MCF 10A (cell line): Measurements from ENCODE around the gene SSH2. TPM values are rescaled to one million over a fixed set of nuclear protein-coding genes. Genes with fewer than 3 reads are reported as not detected.

Source experiments
- BruUV-seq: library from RNA; stranded (reverse); fragments of 400-500 nt; replicated peaks from 2 replicates; lab custom pipeline; 2021; lab: Mats Ljungman, UMichigan
- CTCF ChIA-PET: fragments of 300-600 bp; sonication (Branson Sonifier 250); formaldehyde crosslinking; extraction: SDS; loops from one replicate; lab custom pipeline; 2021; ENCODE audit warnings: antibody characterized with exemption, inconsistent platforms; lab: Yijun Ruan, JAX
- POLR2A ChIA-PET: fragments of 300-600, 350-650 bp; sonication (Branson Sonifier 250); formaldehyde crosslinking; extraction: SDS; loops from one replicate; lab custom pipeline; 2020; ENCODE audit warnings: antibody characterized with exemption, inconsistent platforms; lab: Yijun Ruan, JAX
- DNase-seq: peaks from one replicate; pipeline ENCODE4 v3.0.0-alpha.2; 2018; ENCODE audit not compliant: unreplicated experiment
- H3K27ac Mint-ChIP-seq: one replicate; pipeline ENCODE4 v1.8.0; 2022; ENCODE audit warnings: mild to moderate bottlenecking, low read depth, mixed read lengths; ENCODE audit not compliant: unreplicated experiment
- H3K27me3 Mint-ChIP-seq: one replicate; pipeline ENCODE4 v1.8.0; 2022; ENCODE audit warnings: mixed read lengths; ENCODE audit not compliant: insufficient read depth, unreplicated experiment
- H3K36me3 Mint-ChIP-seq: one replicate; pipeline ENCODE4 v1.8.0; 2022; ENCODE audit warnings: mild to moderate bottlenecking, moderate library complexity, mixed read lengths; ENCODE audit not compliant: insufficient read depth, unreplicated experiment
- H3K4me1 Mint-ChIP-seq: one replicate; pipeline ENCODE4 v1.8.0; 2022; ENCODE audit warnings: mixed read lengths; ENCODE audit not compliant: insufficient read depth, unreplicated experiment
- H3K4me3 Mint-ChIP-seq: one replicate; pipeline ENCODE4 v1.8.0; 2022; ENCODE audit warnings: mild to moderate bottlenecking, moderate library complexity, mixed read lengths; ENCODE audit not compliant: unreplicated experiment
- H3K9me3 Mint-ChIP-seq: one replicate; pipeline ENCODE4 v1.8.0; 2022; ENCODE audit warnings: mixed read lengths; ENCODE audit not compliant: unreplicated experiment
- CTCF ChIP-seq: fragments of 200-600 bp; IDR thresholded peaks from one replicate; pipeline ENCODE4 v1.8.0; 2022; ENCODE audit warnings: antibody characterized with exemption, mild to moderate bottlenecking; ENCODE audit not compliant: unreplicated experiment
- intact Hi-C: fragments of 100-400 bp; cut with micrococcal nuclease; formaldehyde crosslinking; loops from 2 replicates; pipeline ENCODE4 v1.14.1; 2022
- total RNA-seq: library from RNA; stranded (reverse); gene quantifications from 2 replicates; pipeline ENCODE4 v1.2.3, GENCODE V29; 2022

SSH2 gene
- total RNA-seq, 1 experiment from 2014 or later = 21.9 TPM

GRCh38 chr17:29669266-29669665 lies 260.8 kb downstream of the SSH2 start:
- no TSS peak for BruUV-seq

GRCh38 chr17:29667969-29668368 lies 262.1 kb downstream of the SSH2 start:
- POLR2A ChIA-PET = interaction anchor here (0.6 to 1.4 kb wide), 5 partner anchors 9 to 845 kb away, joined by 3 to 4 read pairs (median 3); no protein-coding TSS in a partner anchor
- intact Hi-C loops = no loop called here
- BruUV-seq = no TSS peak

More at GRCh38 chr17:29669266-29669665, 260.8 kb downstream of the SSH2 start:
- Mint-ChIP-seq H3K27me3 (no peaks in the 10 kb centered on the region), H3K36me3 (peaks cover 48% of the 10 kb centered on the region), H3K4me1 (no peaks in the 10 kb centered on the region), H3K27ac (no peak overlapping the region), H3K4me3 (no peak overlapping the region), H3K9me3 (no peaks in the 10 kb centered on the region)
- no peak for TF ChIP-seq CTCF
- ChIA-PET CTCF (no interaction called here), POLR2A (no interaction called here)
- intact Hi-C loops = no loop called here
- no peak for DNase-seq

GRCh38 chr17:29665481-29665810 lies 264.6 kb downstream of the SSH2 start:
- H3K9me3 Mint-ChIP-seq = no peaks in the 10 kb centered on the region
- no peak for TF ChIP-seq CTCF
- intact Hi-C loops = no loop called here
- H3K36me3 Mint-ChIP-seq = peaks cover 47% of the 10 kb centered on the region
- no peak for DNase-seq
- no peaks in the 10 kb centered on the region for H3K27me3 Mint-ChIP-seq
- no peaks in the 10 kb centered on the region for H3K4me1 Mint-ChIP-seq
- ChIA-PET POLR2A (interaction anchor here (0.7 to 1.9 kb wide), 10 partner anchors 9 to 113 kb away, joined by 3 to 11 read pairs (median 4); no protein-coding TSS in a partner anchor), CTCF (interaction anchor here (0.5 to 1.3 kb wide), 3 partner anchors 114 to 439 kb away, joined by 4 to 5 read pairs (median 4); no protein-coding TSS in a partner anchor)
- peak overlapping the region; percentile 59 for H3K27ac Mint-ChIP-seq
- BruUV-seq = no TSS peak
- H3K4me3 Mint-ChIP-seq = no peak overlapping the region

More at GRCh38 chr17:29667969-29668368, 262.1 kb downstream of the SSH2 start:
- no peaks in the 10 kb centered on the region for H3K4me1 Mint-ChIP-seq
- TF ChIP-seq CTCF = no peak
- H3K27ac Mint-ChIP-seq = no peak overlapping the region
- no peak overlapping the region for H3K4me3 Mint-ChIP-seq
- no peak for DNase-seq
- CTCF ChIA-PET = interaction anchor here (0.8 to 1.5 kb wide), 3 partner anchors 14 to 139 kb away, joined by 3 to 4 read pairs (median 3); no protein-coding TSS in a partner anchor
- H3K27me3 Mint-ChIP-seq = no peaks in the 10 kb centered on the region
- peaks cover 48% of the 10 kb centered on the region for H3K36me3 Mint-ChIP-seq
- no peaks in the 10 kb centered on the region for H3K9me3 Mint-ChIP-seq

GRCh38 chr17:29664743-29665480 lies 265.1 kb downstream of the SSH2 start:
- peak overlapping the region; percentile 59 for H3K27ac Mint-ChIP-seq
- no peaks in the 10 kb centered on the region for H3K27me3 Mint-ChIP-seq
- H3K36me3 Mint-ChIP-seq = peaks cover 41% of the 10 kb centered on the region
- peak; percentile 17 for DNase-seq
- BruUV-seq = no TSS peak
- ChIA-PET CTCF (interaction anchor here (0.6 to 1.2 kb wide), 2 partner anchors 21 to 440 kb away, joined by 3 to 5 read pairs; no protein-coding TSS in a partner anchor), POLR2A (interaction anchor here (0.8 to 1.9 kb wide), 10 partner anchors 9 to 46 kb away, joined by 3 to 11 read pairs (median 4); no protein-coding TSS in a partner anchor)
- no peaks in the 10 kb centered on the region for H3K9me3 Mint-ChIP-seq
- no peaks in the 10 kb centered on the region for H3K4me1 Mint-ChIP-seq
- H3K4me3 Mint-ChIP-seq = no peak overlapping the region
- intact Hi-C loops = no loop called here
- TF ChIP-seq CTCF = no peak
